Activated T-cell treated with anti-CD3 and anti-CD28 coated beads for 4 hours (primary cell): Measurements from ENCODE around the gene FGF3.

Source experiments
- DNase-seq: peaks from one replicate; pipeline ENCODE4 v3.0.0-alpha.2; 2020

Gene FGF3

DNA sequence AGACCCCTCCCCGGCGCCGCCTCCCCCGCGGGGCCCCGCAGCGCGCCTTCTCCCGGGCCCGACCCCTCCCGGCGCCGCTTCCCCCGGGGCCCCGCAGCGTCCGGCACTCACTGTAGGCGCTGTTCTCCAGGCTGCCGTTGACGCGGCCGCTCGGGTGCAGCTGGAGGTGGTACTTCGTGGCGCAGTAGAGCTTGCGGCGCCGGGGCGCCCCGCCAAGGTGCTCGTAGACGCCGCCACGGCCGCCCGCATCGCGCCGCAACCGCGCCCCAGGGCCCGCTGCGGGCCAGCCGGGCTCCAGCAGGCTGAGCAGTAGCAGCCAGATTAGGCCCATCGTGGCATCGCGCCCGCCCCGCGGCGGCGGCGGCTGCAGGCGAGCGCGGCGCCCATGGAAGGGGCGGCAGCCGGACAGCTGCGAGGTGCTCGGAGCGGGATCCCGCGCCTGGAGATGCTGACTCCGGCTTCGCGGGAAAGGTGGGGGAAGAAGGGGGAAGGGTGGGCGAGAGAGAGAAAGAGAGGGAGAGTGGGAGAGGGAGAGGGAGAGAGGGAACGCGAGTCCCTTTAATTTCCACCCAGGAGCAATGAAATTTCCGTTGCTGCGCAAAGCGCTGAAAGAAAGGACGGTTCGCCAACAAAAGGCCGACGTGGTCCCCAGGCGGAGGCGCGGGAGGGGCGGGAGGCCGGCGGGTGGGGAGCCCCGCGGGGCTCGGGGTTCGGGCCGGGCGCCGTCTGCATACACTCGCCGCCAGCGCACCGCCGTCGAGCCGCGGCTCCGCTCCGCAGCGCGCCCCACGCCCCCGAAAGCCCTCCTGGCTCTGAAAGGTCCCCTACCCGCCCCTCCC is at the start of gene FGF3:
Gene FGF3, minus strand, starts transcription at position 814 of the 839 bp plus-strand sequence. Its CDS starts 483 bp downstream, at position 331.
- DNase-seq = no peak

GRCh38 chr11:69868871-69869270 is 49.7 kb upstream of the FGF3 start:
- no peak for DNase-seq

DNA sequence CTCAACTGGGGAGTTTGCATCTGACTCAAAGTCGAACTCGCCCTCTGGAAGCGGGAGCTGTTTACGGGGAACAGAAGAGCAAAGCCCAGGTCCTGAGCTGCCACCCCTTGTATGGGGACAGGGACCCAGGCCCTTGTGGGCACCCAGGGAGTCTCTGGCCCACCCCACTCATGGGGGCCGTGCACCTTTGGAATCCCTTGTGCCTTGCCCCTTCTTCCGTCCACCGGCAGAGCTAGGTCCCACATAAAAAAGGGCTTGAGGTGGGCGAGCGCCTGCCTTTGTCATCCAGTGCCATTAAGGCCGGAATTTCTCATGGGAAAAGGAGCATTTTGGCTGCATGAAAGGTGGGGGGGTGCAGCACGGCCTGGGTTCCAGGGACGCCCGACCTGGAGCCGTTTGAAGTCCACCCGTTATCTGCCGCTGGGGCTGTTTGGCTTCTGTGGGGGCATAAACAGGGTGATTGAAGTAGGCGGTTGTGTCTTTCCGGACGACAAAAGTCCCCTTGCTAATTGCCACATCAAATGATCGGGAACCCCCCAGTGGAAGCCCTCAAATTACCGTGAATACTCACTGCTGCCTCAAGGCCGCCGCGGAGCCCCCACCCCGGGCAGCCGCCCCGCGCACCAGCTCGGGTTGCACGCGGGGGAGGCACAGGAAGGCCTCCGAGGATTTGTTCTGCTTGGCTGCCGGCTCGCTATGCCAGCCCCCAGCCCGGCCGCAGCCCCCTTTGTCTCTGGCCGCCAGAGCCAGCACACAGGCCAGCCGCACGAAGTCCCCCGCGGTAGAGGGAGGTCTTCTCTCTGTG is 49.0 kb upstream of the FGF3 start:
- DNase-seq = no peak

DNA sequence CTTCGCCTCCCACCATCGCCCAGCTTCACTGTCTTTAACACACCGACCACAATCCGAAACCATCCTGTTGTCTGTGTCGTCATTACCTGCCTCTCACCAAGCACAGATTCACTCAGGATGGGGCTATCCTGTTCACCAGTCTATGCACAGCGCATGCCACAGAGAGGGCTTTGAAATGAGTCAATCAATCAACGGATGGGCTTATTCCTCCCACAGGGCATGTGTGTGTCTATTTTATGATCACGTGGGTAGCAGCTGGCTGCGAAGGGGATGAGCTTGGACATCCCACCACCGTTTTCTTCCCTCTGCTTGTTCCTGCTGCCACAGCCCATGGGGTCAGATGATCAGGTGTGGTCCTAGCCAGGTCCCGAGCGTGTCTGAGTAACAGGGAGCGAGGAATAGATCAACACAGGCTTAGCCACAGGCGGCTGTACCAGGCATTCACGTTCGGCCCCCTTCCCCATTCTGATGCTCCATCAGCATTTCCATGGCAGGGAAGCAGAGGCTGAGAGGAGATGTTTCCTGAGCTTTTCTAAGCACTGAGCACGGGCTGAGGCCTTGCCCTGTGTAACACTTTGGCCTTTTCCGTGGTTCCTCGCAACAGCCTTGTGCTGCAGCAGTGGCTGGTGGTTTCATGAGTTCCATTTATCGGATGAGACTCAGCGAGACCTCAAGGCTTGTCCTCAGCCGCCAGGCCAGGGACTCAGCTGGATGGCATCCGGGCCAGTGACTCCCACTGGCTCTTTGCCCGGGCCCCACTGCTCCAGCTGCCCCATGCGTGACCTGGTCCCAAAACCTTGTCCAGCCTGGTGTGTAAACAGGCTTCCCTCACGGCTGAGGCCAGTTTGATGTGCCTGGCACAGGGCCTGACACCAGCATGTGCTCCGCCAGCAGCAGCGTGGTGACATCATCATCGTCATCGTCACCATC is 48.1 kb upstream of the FGF3 start:
- DNase-seq = no peak

- DNase-seq = no peak
These were observed 47.4 kb upstream of the FGF3 start for GRCh38 chr11:69866648-69867047.

GRCh38 chr11:69865707-69866106 is 46.5 kb upstream of the FGF3 start:
- no peak for DNase-seq

DNA sequence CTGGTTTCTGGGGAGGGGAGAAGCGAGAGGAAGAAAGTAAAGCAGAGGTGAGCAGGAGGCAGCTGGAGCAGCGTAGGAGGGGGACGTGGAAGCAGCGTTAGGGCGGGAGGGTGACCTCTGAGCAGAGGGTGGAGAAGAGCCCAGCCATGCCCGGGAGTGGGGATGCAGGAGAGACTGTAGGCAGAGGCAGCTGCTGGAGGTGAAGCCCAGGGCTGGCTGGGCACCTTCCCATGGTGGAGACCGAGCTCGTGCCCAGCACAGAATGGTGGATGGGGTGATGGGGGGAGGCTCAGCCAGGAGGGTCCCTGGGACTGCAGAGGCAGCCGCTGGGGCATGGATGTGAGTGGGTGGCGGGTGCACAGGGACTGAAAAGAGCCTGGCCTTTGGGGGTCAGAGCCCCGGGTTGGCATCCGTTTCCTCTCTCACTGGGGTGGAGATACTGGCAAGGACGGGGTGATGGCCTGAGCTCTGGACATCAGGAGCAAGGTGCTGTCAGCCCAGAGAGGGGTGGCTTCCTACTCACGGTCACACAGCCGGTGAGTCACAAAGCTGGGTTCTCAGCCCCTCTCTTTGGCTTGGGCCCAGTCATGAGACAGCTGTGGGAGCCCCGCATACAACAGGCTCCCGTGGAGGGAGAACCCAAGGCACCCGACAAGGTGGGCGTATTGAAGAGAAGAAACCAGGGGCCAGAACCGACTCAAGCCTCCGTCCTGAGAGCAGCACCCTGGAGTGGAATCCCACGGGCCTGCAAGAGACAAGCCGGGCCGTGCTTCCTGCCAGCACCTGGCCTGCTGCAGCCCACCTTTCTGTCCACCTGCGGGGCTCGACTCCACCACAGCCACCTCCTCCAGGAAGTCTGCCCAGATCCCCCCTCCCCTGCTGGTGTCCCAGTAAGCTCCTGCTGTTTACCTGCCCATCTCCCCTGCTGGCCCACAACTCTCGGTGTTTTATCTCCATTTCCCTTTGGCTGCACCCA is 45.8 kb upstream of the FGF3 start:
- DNase-seq = no peak

DNA sequence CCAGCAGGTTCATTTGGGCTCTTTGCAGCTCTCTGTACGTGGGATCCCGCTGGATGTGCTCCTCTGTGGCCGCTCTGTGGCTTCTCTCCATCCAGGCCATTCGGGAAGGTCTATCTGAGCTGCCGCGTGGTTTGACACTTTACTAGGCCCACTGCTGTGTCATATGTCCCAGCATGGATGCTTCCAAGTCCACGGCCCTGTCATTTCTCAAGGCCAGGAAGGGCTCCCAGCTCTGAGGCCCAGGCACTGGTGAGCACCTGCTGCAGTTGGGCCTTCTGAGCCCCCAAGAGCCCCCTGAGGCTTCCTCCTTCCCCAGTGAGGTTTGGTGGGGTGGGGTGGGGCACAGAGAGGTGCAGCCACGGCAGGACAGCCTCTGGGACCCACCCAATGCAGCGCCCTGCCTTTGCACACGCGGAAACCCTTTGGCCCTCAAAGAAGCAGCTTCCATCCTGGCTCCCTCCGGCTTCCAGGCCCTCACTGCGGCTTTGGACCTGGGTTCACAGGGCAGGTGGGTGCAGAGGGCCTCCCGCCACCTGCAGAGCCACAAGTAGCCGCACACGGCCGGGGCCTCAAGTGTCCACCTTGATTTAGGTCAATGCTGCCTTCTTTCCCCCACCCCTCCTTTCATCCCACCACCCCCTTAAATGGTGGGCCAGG is 44.5 kb upstream of the FGF3 start:
- DNase-seq = no peak

GRCh38 chr11:69862797-69863543 is 43.8 kb upstream of the FGF3 start:
- DNase-seq = no peak

GRCh38 chr11:69862331-69862771 is 43.1 kb upstream of the FGF3 start:
- no peak for DNase-seq

DNA sequence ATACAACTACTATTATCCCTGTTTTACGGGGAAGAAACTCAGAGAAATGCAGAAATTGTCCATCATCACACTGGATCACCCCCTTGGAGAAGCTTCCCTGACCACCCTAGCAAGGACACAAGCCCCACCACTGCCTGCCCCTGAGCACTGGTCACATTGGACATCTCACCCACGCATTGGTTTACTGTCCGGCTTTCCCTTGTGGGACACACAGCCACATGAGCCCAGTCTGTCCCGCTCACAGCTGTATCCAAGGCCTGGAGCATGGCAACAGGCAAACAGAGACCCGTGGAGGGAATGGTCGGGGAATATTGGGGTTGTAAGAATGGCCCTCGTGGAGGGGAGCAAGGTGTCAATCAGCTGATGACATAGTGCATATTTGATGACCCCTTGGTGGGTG is 42.7 kb upstream of the FGF3 start:
- DNase-seq = no peak

- no peak for DNase-seq
These were observed 41.7 kb upstream of the FGF3 start for GRCh38 chr11:69860796-69861445.

GRCh38 chr11:69860244-69860643 is 41.0 kb upstream of the FGF3 start:
- DNase-seq = no peak

DNA sequence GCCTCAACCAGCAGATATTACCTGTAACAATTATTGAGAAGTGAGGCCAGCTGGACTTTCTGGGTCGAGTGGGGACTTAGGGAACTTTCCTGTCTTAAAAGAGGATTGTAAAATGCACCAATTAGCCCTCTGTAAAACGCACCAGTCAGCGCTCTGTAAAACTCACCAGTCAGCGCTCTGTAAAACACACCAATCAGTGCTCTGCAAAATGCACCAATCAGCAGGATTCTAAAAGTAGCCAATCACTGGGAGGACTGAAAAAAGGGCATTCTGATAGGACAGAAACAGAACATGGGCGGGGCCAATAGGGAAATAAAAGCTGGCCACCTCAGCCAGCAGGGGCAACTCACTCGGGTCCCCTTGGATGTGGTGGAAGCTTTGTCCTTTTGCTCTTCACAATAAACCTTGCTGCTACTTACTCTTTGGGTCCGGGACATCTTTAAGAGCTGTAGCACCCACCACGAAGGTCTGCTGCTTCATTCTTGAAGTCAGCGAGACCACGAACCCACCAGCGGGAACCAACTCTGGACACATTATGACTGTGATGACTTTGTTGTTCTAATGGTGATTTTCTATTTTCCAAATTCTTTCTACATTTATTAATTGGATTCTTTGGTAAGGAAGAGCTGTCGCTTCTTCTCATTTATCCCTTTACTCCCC is 40.2 kb upstream of the FGF3 start:
- DNase-seq = no peak

DNA sequence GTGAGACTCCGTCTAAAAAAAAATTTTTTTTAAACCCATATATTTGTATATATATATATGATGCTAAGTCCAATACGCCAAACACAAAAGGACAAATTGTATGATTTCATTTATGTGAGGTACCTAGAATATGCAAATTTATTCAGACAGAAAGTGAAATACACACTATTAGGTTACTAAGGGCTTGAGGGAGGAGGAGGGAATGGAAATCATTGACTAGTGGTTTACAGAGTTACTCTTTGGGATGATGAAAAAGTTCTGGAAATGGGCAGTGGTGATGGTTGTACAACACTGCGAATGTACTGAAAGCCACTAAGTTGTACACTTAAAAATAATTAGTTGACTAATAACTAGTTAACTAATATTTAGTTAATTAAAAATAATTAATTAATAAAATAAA is 36.2 kb upstream of the FGF3 start:
- DNase-seq = no peak

DNA sequence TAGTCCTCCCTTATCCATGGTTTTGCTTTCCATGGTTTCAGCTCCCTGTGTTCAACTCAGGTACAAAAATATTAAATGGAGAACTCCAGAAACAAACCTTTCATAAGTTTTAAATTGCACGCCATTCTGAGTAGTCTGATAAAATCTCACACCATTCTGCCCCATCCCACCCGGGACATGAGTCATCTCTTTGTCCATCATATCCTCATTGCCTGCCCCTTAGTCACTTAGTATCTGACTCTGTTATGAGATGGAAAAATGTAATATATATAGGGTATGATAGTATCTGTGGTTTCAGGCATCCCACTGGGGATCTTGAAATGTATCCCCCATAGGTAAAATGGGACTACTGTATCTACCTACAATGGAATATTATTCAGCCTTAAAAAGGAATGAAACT is 35.5 kb upstream of the FGF3 start:
- no peak for DNase-seq

DNA sequence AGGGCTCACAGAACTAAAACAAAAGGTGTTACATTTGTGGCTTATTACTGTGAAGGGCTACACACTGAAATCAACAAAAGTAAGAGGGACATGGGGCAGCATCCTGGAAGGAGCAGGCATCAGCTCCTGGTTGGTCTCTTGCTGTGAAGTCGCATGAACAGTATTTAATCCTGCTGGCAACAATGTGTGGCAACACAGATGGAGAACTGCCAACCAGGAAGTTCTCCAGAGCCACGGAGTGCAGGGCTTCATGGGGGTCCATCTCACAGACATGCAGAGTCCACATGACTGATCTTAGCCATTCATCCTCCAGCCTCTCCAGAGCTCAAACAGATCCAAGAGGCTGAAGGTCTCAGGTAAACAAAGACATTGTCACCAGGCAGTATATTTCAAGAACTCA is 32.8 kb upstream of the FGF3 start:
- no peak for DNase-seq

DNA sequence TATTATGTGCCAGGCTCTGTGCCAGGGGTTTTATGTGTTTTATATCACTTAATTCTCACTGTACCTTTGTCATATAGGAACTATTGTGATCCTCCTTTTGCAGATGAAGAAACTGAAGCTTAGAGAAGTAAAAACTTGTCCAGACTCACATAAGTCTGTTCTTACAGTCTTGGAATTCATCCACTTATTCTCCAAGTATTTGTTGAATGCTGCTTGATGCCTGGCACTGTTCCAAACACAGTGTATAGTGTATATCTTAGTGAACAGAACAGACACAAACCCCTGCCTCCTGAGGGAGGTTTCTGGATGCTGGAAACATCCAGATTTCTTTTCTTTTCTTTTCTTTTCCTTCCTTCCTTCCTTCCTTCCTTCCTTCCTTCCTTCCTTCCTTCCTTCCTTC is 29.0 kb upstream of the FGF3 start:
- no peak for DNase-seq

- DNase-seq = no peak
These were observed 25.2 kb upstream of the FGF3 start for GRCh38 chr11:69844396-69844795.
